ENCODE measurements around the gene MRPL42. TPM values are rescaled to one million over a fixed set of nuclear protein-coding genes. Genes with fewer than 3 reads are reported as not detected.
"Not testable (repeated sequence)": the region's sequence is repeated elsewhere in the genome, so short reads cannot be mapped to it uniquely, and the experiment has no call there.

The MRPL42 gene
- total RNA-seq, 1 donor from 2014 or later: 82.1 TPM

DNA sequence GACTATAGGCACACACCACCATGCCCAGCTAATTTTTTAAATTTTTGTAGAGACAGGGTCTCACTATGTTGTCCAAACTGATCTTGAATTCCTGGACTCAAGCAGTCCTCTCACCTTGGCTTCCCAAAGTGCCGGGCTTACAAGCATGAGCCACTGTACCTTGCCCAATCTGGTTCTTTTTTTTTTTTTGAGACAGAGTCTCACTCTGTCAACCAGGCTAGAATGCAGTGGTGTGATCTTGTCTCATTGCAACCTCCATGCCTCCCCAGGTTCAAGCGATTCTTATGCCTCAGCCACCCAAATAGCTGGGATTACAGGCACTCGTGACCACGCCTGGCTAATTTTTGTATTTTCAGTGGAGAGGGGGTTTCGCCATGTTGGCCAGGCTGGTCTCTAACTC lies 15.4 kb downstream of the MRPL42 start:
- peaks cover 3% of the 10 kb centered on the region for H3K36me3 ChIP-seq (ENCODE audit: control insufficient read depth, insufficient read depth, low read length)
- TF ChIP-seq CTCF (IDR thresholded peaks at IDR 0.05; ENCODE audit: insufficient read depth, low read length, severe bottlenecking): no peak
- FAIRE-seq: no peak
- H3K27me3 ChIP-seq (ENCODE audit: control insufficient read depth, insufficient read depth, low read length): no peaks in the 10 kb centered on the region
- DNase-seq (ENCODE audit: low read depth): no peak
- H3K4me3 ChIP-seq (ENCODE audit: low read depth, low read length): no peak overlapping the region

DNA sequence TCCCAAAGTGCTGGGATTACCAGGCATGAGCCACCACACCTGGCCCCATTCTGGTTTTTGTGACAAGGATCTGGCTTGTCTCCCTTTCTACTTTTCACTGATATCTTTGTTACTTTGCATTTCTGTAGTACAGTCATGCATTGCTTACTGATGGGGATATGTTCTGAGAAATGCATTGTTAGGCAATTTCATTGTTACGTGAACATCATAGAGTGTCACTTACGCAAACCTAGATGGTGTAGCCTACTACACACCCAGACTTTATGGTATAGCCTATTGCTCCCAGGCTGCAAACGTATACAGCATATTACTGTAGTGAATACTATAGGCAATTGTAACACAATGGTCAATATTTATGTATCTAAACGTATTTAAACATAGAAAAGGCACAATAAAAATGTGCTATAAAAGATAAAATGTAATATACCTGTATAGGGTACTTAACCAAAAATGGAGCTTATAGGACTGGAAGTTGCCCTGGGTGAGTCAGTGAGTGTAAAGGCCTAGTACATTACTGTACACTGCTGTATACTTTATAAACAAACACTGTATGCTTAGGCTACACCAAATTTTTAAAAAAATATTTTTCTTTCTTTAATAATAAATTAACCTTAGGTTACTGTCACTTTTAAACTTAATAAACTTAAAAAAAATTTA lies 16.0 kb downstream of the MRPL42 start:
- TF ChIP-seq CTCF (IDR thresholded peaks at IDR 0.05; ENCODE audit: insufficient read depth, low read length, severe bottlenecking): no peak
- no peak overlapping the region for H3K4me3 ChIP-seq (ENCODE audit: low read depth, low read length)
- FAIRE-seq (no peak), DNase-seq (ENCODE audit: low read depth) (no peak)
- H3K27me3 ChIP-seq (ENCODE audit: control insufficient read depth, insufficient read depth, low read length): no peaks in the 10 kb centered on the region
- peaks cover 4% of the 10 kb centered on the region for H3K36me3 ChIP-seq (ENCODE audit: control insufficient read depth, insufficient read depth, low read length)

DNA sequence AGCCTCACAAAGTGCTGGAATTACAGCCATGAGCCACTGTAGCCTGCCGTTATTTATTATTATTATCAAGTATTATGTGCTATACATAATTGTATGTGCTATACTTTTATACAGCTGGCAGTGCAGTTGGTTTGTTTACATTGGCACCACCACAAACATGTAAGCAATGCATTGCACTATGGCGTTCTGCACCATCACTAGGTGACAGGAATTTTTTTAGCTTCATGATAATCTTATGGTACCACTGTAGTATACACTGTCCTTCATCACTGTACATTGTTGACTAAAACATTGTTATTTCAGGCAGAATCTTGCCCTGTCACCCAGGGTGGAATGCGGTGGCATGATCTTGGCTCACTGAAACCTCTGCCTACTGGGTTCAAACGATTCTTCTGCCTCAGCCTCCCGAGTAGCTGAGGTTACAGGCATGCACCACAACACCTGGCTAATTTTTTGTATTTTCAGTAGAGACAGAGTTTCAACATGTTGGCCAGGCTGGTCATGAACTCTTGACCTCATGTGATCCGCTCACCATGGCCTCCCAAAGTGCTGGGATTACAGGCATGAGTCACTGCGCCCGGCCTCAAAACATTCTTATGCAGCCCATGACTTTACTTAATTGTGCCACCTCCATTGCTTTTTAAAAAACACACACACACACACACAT lies 17.1 kb downstream of the MRPL42 start:
- DNase-seq (ENCODE audit: low read depth) (no peak), FAIRE-seq (no peak)
- TF ChIP-seq CTCF (IDR thresholded peaks at IDR 0.05; ENCODE audit: insufficient read depth, low read length, severe bottlenecking): no peak
- H3K4me3 ChIP-seq (ENCODE audit: low read depth, low read length): no peak overlapping the region
- H3K27me3 ChIP-seq (ENCODE audit: control insufficient read depth, insufficient read depth, low read length): no peaks in the 10 kb centered on the region
- H3K36me3 ChIP-seq (ENCODE audit: control insufficient read depth, insufficient read depth, low read length): peaks cover 4% of the 10 kb centered on the region

- H3K4me3 ChIP-seq (ENCODE audit: low read depth, low read length); H3K27me3 ChIP-seq (ENCODE audit: control insufficient read depth, insufficient read depth, low read length); DNase-seq (ENCODE audit: low read depth): not testable (repeated sequence)
- FAIRE-seq: peak; percentile 60
- H3K36me3 ChIP-seq (ENCODE audit: control insufficient read depth, insufficient read depth, low read length): peaks cover 11% of the 10 kb centered on the region
Measured at GRCh38 chr12:93492808-93493207, 25.5 kb downstream of the MRPL42 start.

DNA sequence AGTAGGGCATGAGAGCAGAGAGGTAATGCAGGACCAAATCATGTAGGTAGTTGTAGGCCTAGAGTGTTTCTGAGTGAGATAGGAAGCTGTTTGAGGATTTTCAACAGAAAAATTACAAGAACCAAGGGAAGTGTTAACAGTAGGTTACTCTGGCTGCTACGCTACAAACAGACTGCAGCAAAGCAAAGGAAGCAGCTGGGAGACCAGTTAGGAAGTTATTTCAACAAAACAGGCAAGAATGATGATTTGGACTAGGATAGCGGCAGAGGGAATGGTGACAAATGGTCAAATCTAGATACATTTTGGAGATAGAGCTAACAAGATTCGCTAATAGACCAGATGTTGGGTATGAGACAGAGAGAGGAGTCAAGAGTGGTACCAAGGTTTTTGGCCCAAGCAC lies 26.8 kb downstream of the MRPL42 start:
- TF ChIP-seq CTCF (IDR thresholded peaks at IDR 0.05; ENCODE audit: insufficient read depth, low read length, severe bottlenecking): no peak
- no peak for FAIRE-seq
- Histone ChIP-seq H3K36me3 (ENCODE audit: control insufficient read depth, insufficient read depth, low read length) (peaks cover 9% of the 10 kb centered on the region), H3K27me3 (ENCODE audit: control insufficient read depth, insufficient read depth, low read length) (no peaks in the 10 kb centered on the region), H3K4me3 (ENCODE audit: low read depth, low read length) (no peak overlapping the region)
- no peak for DNase-seq (ENCODE audit: low read depth)

DNA sequence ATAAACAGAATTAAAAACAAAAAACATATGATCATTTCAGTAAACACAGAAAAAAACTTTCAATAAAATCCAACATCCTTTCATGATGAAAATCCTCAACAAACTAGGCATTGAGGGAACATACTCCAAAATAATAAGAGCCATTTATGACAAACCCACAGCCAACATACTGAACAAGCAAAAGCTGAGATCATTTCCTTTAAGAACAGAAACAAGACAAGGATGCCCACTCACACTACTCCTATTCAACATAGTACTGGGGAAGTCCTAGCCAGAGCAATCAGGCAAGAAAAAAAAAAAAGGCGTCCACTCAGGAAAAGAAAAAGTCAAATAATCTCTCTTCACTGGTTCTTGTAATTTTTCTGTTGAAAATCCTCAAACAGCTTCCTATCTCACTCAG lies 30.1 kb downstream of the MRPL42 start:
- no peak for FAIRE-seq

GRCh38 chr12:93498813-93499212 lies 31.5 kb downstream of the MRPL42 start:
- FAIRE-seq; DNase-seq (ENCODE audit: low read depth); H3K36me3 ChIP-seq (ENCODE audit: control insufficient read depth, insufficient read depth, low read length); H3K4me3 ChIP-seq (ENCODE audit: low read depth, low read length); H3K27me3 ChIP-seq (ENCODE audit: control insufficient read depth, insufficient read depth, low read length): not testable (repeated sequence)

More for the DNA sequence above, 30.1 kb downstream of the MRPL42 start:
- no peak for DNase-seq (ENCODE audit: low read depth)
- Histone ChIP-seq H3K4me3 (ENCODE audit: low read depth, low read length) (no peak overlapping the region), H3K27me3 (ENCODE audit: control insufficient read depth, insufficient read depth, low read length) (no peaks in the 10 kb centered on the region), H3K36me3 (ENCODE audit: control insufficient read depth, insufficient read depth, low read length) (peaks cover 7% of the 10 kb centered on the region)
- TF ChIP-seq CTCF (IDR thresholded peaks at IDR 0.05; ENCODE audit: insufficient read depth, low read length, severe bottlenecking): no peak

Measured in bronchial epithelial cell (primary cell).